Endothelial cell of umbilical vein (primary cell): Measurements from ENCODE around the gene KIAA0232.

Experiments
- EZH2 ChIP-seq: IDR thresholded peaks from 2 replicates; pipeline ENCODE4 v1.6.1; 2012; ENCODE audit warnings: borderline replicate concordance, low read depth, mild to moderate bottlenecking, moderate library complexity, low read length, inconsistent platforms; ENCODE audit not compliant: severe bottlenecking
- MYC ChIP-seq: IDR thresholded peaks from one replicate; pipeline ENCODE4 v1.6.1; 2011; ENCODE audit warnings: mild to moderate bottlenecking, low read depth, low read length
- TF ChIP-seq, protein P1 (sequence below), 2 donors: IDR thresholded peaks; 1 replicate in 1 of 2; 2 replicates in 1 of 2; pipeline ENCODE4 v1.5.1; 2011; ENCODE audit warnings: low read length in 2 of 2, mild to moderate bottlenecking in 2 of 2, moderate library complexity in 2 of 2, control low read depth in 1 of 2, inconsistent platforms in 1 of 2, low read depth in 1 of 2; ENCODE audit not compliant: insufficient read depth in 1 of 2; ENCODE audit errors: extremely low read depth in 1 of 2

DNA sequence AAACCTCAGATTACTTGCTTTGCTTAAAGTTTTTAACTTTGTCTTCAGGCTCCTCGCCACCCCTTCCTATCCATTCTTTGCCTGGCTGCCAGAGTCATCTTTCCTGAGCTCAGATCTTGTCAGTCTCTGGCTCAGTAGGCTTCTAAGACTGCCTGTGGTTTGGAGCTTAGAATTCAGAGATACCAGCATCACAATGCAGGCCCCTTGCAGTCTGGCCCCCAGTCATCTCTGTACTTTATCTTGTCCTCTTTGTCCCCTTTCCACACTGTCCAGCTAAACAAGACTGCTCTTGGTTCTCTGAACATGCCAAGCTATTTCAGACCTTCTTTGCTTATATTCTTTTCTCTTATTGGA lies 3.0 kb downstream of the KIAA0232 start:
- TF ChIP-seq, protein P1, sequence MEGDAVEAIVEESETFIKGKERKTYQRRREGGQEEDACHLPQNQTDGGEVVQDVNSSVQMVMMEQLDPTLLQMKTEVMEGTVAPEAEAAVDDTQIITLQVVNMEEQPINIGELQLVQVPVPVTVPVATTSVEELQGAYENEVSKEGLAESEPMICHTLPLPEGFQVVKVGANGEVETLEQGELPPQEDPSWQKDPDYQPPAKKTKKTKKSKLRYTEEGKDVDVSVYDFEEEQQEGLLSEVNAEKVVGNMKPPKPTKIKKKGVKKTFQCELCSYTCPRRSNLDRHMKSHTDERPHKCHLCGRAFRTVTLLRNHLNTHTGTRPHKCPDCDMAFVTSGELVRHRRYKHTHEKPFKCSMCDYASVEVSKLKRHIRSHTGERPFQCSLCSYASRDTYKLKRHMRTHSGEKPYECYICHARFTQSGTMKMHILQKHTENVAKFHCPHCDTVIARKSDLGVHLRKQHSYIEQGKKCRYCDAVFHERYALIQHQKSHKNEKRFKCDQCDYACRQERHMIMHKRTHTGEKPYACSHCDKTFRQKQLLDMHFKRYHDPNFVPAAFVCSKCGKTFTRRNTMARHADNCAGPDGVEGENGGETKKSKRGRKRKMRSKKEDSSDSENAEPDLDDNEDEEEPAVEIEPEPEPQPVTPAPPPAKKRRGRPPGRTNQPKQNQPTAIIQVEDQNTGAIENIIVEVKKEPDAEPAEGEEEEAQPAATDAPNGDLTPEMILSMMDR (IDR thresholded peaks at IDR 0.05; ENCODE audit: extremely low read depth in 1 of 2, insufficient read depth in 1 of 2, low read depth in 1 of 2, low read length in 2 of 2), result no peak
- no peak for TF ChIP-seq MYC
- TF ChIP-seq EZH2, result no peak
